GM18858 (cell line): ENCODE data around the gene ADGRD1.

Experiments used
- ATAC-seq: cut with Tn5 transposase; IDR thresholded peaks from one replicate; pipeline ENCODE4 v1.9.1; 2021; ENCODE audit not compliant: unreplicated experiment

ADGRD1 gene

DNA sequence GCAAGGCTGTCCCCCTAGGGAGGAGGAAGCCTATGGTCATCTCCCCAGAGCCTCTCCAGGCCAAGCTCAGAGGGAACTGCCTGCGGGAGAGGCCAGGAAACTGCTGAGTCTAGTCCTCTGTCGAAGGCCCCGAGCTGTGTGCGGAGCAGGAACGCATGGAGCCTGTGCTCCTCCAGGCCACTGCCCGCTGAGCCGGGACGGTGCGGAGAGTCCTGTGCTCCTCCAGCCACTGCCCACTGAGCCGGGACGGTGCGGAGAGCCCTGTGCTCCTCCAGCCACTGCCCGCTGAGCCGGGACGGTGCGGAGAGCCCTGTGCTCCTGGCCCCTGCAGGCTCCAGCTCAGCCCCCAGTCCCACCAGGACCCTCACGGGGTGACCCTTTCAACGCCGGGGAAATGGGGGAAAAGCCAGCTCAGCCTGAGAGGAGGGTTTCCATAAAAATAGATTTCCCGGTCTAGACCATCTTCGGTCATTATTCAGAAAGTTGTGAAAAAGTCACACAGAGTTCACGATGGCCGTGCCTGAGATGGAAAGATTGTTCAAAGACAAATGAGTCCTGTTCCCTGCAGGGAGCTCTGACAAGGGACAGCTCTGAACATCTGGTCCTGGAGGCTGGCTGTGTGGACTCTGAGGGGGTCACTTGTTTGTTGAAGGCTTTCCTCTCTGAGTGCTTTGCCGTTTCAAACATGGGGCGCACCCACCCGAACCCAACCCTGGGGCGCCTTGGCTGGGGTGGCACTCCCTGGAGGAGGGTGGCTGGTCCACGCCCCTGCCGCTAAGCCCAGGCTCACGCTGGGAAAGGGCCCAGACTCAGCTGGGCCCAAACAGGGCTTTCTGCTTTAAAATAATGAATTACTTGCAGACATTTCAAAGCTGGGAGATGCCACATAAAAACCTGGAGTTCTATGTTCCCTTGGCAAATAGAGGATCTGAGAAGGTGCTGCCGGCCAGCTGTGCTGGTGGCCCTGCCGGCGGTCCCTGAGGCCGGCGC lies 85.5 kb downstream of the ADGRD1 start:
- ATAC-seq = no peak

DNA sequence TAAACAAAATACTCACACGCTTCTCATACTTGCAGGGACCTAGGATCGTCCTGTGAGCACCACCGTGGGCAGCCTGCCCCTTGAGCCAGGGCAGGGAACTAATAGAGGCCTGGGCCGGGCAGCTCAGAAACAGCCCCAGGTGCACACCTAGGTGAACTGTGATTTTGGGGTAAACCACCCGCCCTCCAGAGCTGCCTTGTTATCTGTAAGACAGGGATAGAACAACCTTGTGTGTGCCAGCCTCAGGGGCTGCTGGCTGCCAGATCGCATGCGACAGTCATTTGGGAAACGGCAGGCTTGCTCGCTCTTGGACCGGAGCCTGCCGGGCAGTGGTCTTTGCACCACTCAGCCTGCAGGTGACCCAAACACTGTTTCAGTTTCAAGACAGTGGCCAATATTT lies 86.8 kb downstream of the ADGRD1 start:
- no peak for ATAC-seq

DNA sequence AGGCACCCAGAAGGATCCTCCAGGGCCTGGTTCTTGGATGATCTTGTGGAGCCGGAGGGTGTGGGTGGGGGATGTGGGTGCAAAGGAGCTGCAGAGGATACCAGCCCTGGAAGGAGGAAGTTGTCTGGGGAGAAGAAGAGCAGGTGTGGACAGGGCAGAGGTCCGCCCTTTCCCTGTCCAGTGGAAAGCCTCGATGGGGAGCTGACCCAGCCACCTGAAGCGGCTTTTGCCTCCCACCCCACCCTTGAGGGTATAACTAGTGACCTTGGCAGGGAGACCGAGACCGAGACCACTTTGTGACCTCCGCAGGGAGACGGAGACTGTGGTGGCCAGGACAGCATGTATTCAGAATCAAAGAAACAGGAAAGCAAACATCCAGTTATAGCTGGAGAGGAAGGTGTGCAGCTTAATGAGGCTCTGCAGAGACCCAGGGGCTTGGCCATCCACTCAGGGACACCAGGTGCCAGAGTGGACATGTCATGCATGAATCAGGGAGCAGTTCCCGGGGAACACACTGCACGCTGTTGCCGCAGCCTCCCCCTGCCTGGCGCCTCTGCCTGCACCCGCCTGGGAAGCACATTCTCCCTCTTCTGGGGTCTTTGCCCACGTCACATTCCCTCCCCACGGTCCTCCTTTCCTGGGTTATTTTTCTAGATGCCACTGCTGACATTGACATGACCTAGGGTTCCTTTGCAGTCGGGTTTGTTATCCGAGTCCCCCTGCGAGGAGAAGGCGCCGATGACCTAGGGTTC lies 87.7 kb downstream of the ADGRD1 start:
- ATAC-seq = no peak

DNA sequence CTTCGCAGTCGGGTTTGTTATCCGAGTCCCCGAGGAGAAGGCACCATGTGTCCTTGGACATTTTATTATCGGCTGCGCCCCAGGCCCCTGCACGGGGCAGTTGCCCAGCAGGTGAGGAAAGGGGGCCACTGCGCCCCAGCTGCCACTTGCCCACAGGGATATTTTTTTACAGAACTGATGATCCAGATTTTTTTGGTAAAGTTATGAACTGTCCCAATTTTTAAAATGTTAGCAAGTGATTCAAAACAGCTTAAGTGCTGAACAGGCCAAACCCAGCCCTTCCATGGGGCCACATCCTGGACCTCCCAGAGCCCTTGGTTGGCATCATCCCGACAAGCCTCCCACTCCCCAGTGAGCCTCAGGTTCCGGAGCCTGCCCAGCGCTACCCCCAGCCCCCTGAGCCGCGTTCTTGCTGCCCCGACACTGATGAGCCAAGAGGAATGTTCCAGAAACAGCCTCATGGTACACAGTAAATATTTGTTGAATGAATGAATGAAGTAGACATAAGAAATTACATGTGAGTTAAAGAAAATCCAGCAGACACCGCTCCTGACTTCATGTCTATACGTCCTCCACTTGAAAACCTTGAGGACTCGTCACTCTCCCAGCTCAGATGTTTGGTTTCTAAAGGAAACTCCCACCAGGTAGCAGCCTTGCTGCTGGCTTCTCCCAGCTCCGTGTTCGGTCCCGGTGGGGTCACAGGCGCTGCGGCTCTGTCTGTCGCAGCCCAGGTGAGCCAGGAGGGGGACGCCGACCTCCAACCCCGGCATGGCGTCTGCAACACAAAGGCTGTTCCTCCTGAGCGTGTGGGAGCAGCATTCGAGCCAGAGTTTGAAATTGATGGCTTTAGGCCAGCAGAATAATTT lies 88.5 kb downstream of the ADGRD1 start:
- ATAC-seq = no peak

DNA sequence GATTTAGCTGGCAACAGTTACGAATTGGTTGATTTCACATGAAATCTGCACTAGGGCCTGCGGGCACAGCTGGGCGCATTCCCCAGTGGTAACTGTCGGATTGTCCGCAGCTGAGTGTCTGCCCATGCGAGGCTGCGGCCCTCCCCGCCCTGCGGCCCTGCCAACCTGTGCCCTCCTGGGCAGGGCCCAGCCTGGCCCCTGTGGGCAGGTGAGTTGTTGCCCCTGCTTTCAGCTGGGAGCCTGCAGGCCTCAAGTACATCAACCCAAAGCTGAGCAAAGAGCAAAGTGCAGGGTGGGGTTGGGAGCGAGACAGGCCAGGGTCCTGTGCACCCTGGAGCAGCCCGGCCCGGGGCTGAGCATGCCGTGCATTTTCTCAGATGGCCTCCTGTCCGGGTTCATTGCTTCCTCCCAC lies 89.1 kb downstream of the ADGRD1 start:
- no peak for ATAC-seq

DNA sequence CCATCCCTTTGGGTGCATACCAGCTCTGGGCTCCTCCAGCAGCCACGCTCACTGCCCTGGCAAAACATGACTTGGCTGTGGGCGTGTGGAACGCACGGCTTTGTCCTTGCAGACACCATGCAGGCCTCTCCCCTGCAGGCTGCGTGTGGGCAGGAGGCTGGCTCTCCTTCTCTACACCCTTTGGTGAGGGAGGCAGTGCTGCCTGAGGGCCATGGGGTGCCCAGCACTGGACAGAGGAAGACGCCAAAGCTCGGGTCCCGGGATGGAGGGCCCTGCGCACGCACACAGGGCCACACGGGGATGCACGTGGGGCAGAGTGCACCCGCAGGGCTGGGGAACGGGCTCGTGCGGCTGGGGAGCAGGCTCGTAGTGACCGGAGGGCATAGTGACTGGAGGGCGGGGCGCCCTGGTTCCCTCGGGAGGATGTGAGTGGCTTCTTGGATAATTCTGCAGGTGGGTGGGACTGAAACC lies 89.7 kb downstream of the ADGRD1 start:
- ATAC-seq = no peak

DNA sequence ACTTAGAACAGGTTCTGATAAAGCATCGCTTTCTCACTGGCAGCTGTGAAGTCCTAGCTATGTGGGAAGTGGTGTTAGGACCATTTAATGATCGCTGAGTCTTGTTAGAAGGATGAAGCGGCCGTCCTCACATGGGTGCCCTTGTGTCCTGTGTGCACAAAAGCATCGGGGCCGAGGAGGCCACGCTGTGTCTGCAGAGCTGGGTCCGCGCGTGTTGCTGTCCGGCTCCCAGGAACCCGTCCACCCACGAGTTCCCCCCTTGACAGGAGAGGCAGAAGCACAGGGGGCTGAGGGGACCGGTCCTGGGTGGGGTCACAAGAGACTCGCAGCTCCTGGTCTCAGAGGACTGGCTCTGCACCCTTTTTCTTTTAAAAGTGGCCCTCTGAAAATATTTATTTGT lies 90.4 kb downstream of the ADGRD1 start:
- ATAC-seq = no peak

DNA sequence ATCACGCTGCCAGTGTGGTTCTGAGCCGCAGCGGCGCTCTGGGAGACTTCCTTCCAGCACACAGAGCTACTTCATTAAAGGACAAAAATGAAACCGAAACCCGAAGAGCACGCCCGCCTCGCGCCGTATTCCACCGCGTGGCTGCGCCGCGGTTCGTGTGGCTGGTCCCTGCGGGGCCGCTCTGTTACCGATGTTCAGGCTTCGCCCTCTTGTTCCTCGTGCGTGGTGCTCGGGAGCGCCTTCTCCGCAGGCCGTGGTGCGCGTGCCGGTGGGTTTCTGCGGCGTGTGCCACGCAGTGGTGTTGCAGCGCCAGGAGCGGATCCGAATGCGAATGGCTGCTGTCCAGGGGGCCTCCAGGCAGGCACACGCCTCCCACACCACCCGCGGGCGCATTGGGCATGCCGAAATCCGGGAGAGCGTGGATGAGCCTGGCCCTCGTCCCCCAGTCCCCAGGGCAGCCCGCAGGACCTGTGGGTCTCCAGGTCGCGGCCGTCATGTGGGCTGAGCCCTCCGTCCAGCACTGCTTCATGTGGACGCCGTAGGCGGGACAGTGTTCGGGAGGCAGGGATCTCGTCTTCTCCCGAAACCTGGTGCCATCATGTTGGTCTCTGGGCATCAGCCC lies 91.2 kb downstream of the ADGRD1 start:
- no peak for ATAC-seq

DNA sequence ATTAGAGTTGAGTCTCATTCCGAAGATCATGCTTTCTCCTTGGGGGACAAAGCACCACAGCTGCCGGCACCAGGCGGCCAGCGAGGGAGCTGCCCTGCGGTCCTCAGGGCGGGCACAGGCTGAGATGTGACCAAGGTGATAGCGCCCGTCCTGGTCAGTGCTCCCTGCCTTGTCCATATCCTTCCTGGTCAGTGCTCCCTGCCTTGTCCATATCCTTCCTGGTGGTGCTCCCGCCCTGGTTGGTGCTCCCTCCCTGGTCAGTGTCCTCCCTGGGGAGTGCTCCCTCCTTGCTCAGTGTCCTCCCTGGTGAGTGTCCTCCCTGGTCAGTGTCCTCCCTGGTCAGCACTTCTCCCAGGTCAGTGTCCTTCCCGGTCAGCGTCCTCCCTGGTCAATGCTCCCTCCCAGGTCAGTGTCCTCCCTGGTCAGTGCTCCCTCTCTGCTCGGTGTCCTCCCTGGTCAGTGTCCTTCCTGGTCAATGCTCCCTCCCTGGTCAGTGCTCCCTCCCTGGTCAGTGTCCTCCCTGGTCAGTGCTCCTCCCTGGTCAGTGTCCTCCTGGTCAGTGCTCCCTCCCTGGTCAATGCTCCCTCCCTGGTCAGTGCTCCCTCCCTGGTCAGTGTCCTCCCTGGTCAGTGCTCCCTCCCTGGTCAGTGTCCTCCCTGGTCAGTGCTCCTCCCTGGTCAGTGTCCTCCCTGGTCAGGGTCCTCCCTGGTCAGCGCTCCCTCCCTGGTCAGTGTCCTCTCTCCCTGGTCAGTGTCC lies 92.2 kb downstream of the ADGRD1 start:
- no peak for ATAC-seq

DNA sequence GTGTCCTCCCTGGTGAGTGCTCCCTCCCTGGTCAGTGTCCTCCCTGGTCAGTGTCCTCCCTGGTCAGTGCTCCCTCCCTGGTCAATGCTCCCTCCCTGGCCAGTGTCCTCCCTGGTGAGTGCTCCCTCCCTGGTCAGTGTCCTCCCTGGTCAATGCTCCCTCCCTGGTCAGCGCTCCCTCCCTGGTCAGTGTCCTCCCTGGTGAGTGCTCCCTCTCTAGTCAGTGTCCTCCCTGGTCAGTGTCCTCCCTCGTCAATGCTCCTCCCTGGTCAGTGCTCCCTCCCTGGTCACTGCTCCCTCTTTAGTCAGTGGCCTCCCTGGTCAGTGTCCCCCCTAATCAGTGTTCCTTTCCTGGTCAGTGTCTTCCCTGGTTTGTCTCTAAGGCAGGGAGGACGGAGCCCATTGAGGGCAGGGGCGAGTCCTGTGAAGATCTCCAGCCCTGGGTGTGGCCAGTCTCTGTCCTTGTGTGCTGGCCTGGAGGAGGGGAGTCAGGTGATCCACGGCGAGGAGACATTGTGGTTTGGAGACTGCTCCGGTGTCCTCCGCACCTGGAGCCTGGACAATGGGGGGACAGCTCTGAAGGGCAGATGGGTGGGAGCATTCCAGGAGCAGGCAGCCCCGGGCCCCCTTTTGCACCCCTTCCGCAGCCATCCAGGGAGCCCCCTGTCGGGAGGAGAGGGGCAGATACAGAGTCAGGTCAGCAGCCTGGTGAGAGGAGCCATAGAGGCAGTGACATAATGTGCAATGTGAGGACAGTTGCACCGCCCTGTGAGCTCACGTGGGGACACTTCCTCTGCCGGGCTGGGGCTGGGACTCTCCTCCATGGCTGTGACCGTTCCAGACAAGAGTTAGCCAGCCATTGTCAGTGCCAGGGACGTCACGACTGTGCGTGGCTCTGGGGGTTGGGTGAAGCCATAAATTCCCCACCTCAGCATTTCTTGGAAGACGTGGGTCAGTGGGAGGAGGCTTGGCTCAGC lies 93.4 kb downstream of the ADGRD1 start:
- no peak for ATAC-seq

DNA sequence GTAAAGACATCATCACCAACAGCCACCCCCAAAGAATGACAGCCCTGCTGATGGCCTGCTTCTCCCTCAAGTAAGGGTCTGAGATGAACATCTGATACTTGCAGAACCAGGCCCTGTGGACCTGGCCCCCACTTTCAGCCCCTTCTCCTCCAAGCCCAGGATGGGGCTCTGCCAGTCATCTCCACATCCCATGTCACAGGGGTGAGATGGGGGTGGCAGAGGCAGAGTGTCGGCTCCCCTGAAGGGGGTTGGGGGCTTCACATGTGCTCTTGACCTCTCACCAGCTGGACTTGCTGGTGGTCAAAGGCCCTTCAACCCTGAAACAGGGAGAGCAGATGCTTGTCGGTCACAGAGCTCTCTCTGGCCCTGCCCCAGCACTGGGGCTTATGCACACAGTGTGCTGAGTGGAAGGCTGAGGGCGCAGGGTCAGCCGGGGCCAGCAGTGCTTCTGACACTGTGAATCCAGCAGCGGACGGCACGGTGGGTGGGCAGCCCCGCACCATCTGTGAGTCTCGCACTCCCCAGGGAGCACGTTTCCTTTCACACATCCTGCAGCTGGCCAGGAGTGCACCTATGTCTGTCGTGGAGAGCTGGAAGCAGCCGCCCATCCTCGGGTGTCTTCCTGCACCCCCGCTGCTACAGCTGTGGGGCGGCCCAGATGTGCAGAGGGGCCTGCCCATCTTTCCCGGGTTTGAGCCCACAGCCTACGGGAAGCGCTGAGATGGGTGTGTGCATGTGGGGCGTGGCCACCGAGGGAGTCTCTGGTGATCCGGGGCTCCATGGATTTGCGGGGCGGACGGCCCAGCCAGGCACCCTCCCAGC lies 94.3 kb downstream of the ADGRD1 start:
- no peak for ATAC-seq

DNA sequence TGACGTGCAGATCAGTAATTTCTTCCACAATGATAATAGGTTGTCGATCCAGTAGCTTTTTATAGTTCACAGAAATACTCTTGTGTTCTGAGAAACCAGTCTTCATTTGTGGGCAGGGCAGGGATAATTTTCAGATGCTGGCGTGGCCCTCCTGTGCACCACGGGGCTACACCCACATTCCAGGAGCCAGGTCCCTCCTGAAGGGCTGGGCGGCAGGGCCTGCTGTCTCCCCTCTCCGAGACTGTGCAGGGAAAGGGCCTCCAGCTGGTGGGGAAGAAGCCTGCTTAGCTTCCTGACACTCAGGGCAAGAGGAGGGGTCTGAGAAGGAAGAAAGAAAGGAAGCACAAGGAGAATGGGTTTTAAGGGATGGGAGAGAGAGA lies 94.9 kb downstream of the ADGRD1 start:
- no peak for ATAC-seq

DNA sequence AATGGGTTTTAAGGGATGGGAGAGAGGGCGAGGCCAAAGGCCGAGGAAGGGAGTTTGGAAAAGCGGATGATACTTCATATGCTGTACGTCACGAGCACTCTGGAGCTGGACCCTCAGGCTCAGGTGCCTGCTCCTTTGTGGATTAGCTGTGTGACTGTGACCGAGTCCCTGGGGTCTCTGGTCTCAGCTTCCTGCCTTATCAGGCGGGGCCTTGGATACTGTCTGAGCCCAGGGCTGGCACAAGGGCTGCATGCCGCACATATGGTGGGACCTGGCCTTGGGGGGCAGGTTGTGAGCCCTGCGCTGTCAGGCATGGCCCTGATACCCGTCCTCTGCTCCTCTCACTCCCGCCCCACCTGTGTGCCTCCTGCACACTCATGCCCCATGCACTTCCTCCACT lies 95.3 kb downstream of the ADGRD1 start:
- no peak for ATAC-seq

DNA sequence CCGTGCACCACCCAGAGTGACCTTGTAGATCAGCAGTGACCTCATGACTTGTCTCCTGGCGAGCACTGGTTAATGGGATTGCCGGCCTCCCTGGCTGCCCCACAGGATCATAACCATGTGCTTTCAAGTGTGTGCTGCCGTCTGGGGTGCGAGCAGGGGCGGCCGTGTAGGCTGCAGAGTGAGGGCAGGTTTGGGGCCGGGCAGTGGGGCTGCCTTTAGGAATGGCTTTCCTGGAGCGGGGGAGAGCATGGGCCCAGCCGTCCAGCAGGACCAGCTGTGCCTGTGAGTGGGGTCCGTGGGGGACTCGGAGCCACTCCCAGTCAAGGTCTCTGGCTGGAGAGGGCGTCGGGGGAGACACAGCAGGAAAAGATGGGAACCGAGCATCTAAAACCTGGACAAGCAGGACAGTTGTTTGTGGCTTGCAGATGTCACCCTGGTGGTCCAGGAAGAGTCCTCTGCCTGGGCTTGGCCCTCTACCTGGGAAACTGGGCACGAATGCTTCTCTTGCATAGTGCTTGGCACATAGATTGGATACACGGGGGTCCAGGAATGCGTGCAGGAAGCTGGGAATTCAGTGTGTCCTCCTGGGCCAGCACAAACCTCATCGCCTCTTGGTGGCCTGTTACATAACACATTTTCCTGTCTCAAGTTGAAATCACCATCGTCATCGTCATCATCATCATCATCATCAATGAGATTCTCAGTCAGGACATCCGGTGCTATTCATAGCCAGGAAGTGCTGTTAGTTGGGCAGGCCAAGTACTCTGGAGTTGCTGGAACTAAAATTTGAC lies 96.0 kb downstream of the ADGRD1 start:
- ATAC-seq = no peak

DNA sequence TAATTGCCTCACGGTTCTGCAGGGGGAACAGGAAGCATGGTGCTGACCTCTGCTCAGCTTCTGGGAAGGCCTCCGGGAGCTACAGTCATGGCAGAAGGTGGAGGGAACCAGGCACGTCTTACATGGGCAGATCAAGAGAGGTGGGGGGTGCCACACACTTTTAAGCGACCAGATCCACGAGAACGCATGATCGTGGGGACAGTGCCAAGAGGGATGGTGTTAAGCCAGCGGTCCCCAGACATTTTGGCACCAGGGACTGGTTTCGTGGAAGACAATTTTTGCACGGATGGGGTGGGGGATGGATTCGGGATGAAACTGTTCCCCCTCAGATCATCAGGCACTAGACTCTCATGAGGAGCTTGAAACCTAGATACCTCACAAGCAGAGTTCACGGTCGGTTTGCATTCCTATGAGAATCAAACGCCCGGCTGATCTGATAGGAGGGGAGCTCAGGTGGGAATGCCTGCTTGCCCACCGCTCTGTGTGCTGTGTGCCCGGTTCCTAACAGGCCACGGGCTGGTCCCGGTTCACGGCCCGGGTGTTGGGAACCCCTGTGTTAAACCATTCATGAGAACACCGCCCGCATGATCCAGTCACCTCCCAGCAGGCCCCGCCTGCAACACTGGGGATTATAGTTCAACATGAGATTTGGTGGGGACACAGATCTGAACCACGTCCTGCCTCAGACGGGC lies 96.9 kb downstream of the ADGRD1 start:
- ATAC-seq = no peak

DNA sequence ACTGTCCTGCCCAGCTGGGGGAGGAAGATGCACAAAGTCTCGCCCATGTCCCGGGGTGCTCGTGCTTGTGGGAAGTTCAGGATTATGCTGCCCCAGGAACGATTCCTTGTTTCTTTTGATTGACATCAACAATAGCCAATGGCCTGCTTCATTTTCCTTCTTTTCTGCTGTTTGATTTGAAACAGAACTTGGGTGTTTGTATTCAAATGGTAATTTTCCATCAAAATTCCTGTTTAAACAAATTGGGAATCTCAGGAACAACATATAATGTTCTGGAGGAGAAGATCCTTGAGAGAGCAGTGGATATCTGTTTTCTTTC lies 97.4 kb downstream of the ADGRD1 start:
- no peak for ATAC-seq
